Middle frontal gyrus (tissue), 1 donor: ENCODE data around the gene CTBP2.

Experiments used
- DNase-seq: peaks from one replicate; pipeline ENCODE4 v3.0.0-alpha.2; 2015; ENCODE audit warnings: low spot score; ENCODE audit errors: extremely low spot score

The CTBP2 gene

GRCh38 chr10:125048094-125048864, 112.1 kb downstream of the CTBP2 start:
- peak; percentile 82 for DNase-seq

- DNase-seq, result no peak
Observed at GRCh38 chr10:125043841-125044658, 116.3 kb downstream of the CTBP2 start.

GRCh38 chr10:125041856-125042506, 118.4 kb downstream of the CTBP2 start:
- no peak for DNase-seq

- DNase-seq, result no peak
Observed at GRCh38 chr10:125039354-125039769, 121.0 kb downstream of the CTBP2 start.

GRCh38 chr10:125038637-125039036, 121.7 kb downstream of the CTBP2 start:
- no peak for DNase-seq

- DNase-seq, result no peak
Observed at GRCh38 chr10:125037145-125037877, 123.1 kb downstream of the CTBP2 start.

- no peak for DNase-seq
Observed at GRCh38 chr10:125035588-125036295, 124.6 kb downstream of the CTBP2 start.

- DNase-seq, result no peak
Observed at GRCh38 chr10:125035136-125035535, 125.2 kb downstream of the CTBP2 start.

- DNase-seq, result no peak
Observed at GRCh38 chr10:125034675-125035074, 125.7 kb downstream of the CTBP2 start.

GRCh38 chr10:125033146-125033924, 127.0 kb downstream of the CTBP2 start:
- DNase-seq, result no peak

- no peak for DNase-seq
Observed at GRCh38 chr10:125032474-125033020, 127.8 kb downstream of the CTBP2 start.

GRCh38 chr10:125030567-125031197, 129.7 kb downstream of the CTBP2 start:
- DNase-seq, result no peak

GRCh38 chr10:125029584-125030242, 130.7 kb downstream of the CTBP2 start:
- no peak for DNase-seq

- no peak for DNase-seq
Observed at GRCh38 chr10:125027871-125028869, 132.2 kb downstream of the CTBP2 start.

- DNase-seq, result no peak
Observed at GRCh38 chr10:125026974-125027735, 133.2 kb downstream of the CTBP2 start.
